DND-41 (cell line): ENCODE data around the gene CELF5.

ENCODE experiments used
- EZH2 ChIP-seq: IDR thresholded peaks from 3 replicates; pipeline ENCODE4 v1.6.1; 2012; ENCODE audit warnings: borderline replicate concordance, low read depth, mild to moderate bottlenecking, moderate library complexity, low read length, inconsistent platforms; ENCODE audit not compliant: severe bottlenecking
- TF ChIP-seq, protein P1 (sequence below): IDR thresholded peaks from 2 replicates; pipeline ENCODE4 v1.5.1; 2012; ENCODE audit warnings: borderline replicate concordance, low read length, moderate library complexity, mild to moderate bottlenecking; ENCODE audit not compliant: poor library complexity, severe bottlenecking; ENCODE audit errors: extremely low read depth

DNA sequence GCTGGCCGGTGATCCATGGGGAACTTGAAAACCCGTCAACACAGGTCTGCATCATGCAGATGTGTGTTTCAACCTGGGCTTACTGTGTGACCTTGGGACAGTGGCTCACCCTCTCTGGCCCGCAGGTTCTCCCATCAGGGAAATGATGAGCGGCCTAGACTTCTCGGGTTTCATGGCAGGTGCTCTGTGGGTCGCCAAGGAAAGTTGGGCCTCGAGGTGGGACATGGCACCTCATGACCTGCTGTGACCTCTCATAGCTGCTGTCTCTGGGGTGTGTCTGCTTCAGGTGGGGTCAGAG is 91.2 kb downstream of the CELF5 start:
- TF ChIP-seq, protein P1, sequence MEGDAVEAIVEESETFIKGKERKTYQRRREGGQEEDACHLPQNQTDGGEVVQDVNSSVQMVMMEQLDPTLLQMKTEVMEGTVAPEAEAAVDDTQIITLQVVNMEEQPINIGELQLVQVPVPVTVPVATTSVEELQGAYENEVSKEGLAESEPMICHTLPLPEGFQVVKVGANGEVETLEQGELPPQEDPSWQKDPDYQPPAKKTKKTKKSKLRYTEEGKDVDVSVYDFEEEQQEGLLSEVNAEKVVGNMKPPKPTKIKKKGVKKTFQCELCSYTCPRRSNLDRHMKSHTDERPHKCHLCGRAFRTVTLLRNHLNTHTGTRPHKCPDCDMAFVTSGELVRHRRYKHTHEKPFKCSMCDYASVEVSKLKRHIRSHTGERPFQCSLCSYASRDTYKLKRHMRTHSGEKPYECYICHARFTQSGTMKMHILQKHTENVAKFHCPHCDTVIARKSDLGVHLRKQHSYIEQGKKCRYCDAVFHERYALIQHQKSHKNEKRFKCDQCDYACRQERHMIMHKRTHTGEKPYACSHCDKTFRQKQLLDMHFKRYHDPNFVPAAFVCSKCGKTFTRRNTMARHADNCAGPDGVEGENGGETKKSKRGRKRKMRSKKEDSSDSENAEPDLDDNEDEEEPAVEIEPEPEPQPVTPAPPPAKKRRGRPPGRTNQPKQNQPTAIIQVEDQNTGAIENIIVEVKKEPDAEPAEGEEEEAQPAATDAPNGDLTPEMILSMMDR: no peak
- TF ChIP-seq EZH2: no peak
